LNCAP (cell line): ENCODE data around the gene PNMA8C.

Experiments used
- CTCF ChIP-seq: fragments of 450-650 bp; IDR thresholded peaks from 2 replicates; pipeline ENCODE4 v1.5.1; 2017; ENCODE audit warnings: mild to moderate bottlenecking

Gene PNMA8C

DNA sequence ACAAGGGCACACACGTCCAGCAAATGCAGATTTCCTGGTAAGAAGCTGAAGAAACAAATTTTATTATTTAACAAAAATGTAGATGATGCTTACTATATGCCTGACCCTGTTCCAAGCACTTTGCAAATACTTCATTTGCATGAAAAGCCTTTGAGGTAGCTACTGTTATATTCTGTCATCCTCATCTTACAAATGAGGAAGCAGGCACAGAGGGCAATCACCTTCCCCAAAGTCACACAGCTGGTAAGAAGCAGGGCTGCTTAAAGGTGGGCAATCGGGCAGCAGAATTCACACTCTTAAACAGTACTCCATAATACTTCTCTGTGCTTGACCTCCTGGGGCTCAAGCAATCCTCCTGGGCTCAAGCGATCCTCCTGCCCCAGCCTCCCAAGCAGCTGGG, 18.3 kb upstream of the PNMA8C start:
- TF ChIP-seq CTCF = no peak

GRCh38 chr19:46446021-46446420, 17.3 kb upstream of the PNMA8C start:
- TF ChIP-seq CTCF = no peak

DNA sequence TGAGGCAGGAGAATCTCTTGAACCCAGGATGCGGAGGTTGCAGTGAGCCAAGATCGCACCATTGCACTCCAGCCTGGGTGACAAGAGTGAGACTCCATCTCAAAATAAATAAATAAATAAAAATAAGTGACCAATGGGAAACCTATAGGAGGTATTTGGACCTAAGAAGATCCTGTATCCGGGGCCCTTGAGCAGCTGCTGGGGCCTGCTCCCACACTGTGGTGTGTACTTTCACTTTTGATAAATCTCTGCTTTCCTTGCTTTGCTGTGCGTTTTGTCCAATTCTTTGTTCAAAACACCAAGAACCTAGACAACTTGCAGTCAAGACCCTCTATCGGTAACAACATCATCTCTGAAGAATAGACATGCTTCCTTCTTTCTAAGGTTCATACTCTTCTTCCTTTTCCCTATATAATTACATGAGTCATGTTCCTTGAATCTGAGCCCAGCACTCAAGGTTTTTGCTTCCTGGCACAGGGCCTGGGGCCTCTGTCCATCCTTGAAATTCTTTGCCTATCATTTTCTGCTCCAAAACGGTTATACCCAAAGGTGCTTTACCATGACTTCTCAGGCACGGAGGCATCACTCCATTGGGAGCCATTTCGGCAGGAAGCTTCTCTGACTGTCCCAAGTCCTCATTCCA, 14.2 kb upstream of the PNMA8C start:
- TF ChIP-seq CTCF = no peak

DNA sequence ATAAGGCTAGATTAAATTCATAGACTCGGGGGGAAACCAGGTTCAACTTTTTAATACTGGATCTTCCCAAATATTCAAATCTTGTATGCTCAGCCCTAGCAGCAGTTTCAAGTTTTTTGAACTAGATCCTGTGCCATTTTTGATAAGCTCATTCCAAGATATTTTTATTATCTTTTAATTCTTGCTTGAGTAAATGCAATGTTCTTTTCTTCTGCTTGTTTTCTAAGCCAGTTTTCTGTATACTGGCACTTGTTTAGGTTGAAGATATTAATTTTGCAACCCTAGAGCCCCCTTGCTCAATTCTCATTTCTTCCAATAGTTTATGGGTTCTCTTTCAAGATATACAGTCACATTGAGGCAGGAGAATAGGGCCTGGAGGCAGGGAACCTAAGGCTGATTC, 13.1 kb upstream of the PNMA8C start:
- TF ChIP-seq CTCF = no peak

- TF ChIP-seq CTCF = no peak
These were observed 6.3 kb upstream of the PNMA8C start for GRCh38 chr19:46435009-46435408.

DNA sequence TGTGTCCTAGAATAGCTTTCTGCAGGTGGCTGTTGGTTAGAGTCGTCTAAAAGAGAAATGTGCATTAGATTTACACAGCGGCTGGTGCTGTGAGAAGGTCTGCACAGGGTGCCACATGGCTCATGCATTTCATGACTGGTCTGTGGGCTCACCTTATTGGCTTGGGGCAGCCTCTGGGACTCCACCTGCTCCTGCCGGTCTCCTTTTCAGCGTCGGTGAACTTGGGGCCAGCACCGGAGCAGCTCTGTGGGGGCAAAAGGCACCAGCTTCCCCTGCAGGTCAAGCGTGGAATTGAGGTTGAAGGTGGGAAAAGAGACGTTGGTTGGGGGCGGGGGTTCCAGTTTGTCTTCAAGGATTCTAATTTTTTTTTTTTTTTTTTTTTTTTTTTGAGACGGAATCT, 3.1 kb upstream of the PNMA8C start:
- no peak for TF ChIP-seq CTCF

- no peak for TF ChIP-seq CTCF
These were observed 1.3 kb upstream of the PNMA8C start for GRCh38 chr19:46429999-46430398.

DNA sequence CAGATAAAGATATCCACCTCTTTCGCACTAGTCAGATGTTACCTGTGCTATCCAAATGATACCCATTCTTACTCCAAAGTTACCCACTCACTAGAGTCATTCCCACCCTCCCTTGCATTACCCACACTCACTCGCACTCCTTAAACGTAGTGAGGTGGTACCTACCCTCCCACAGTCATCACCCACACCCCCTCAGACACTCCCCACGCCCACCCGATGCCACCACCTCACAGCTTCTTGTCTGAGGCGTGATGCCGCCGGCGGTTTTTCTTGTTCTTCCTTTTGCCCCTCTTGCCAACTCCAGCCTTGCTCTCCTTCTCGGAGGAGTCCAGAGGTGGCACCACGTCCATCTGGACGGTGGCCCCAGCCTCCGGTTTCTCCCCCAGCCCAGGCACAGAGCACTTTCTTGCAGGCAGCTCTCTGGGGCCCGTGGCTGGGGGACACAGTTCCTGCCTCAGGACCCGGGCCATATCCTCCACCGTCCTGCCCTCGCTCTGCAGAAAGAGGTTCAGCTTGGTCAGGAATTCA, 1.2 kb downstream of the PNMA8C start:
- no peak for TF ChIP-seq CTCF
